ENCODE results near the gene SLC44A1.

The SLC44A1 gene

GRCh38 chr9:105306351-105307140 is 62.1 kb downstream of the SLC44A1 start:
- no peak for DNase-seq

DNA sequence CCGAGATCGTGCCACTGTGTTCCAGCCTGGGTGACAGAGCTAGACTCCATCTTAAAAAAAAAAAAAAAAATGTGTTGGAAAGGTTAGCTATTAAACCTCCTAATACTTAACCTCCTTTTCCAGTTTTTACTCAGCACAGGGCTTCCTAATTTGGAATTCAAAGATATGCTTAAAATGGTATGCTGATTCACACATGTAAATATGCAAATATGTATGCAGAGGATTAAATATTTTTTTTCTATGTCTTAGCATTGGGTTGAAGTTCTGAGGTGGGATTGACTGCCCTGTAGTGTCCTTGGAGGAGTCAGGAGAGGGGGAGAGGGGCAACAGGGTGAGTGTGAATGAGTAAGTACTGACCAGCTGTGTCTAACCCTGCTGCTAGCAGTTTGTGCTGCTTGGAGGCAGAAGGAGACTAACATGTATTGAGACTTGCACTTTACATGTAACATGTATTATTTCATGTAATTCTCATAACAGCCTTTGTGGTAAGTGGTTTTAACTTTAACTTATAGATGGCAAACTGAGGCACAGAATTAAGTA is 63.2 kb downstream of the SLC44A1 start:
- DNase-seq, result no peak

DNA sequence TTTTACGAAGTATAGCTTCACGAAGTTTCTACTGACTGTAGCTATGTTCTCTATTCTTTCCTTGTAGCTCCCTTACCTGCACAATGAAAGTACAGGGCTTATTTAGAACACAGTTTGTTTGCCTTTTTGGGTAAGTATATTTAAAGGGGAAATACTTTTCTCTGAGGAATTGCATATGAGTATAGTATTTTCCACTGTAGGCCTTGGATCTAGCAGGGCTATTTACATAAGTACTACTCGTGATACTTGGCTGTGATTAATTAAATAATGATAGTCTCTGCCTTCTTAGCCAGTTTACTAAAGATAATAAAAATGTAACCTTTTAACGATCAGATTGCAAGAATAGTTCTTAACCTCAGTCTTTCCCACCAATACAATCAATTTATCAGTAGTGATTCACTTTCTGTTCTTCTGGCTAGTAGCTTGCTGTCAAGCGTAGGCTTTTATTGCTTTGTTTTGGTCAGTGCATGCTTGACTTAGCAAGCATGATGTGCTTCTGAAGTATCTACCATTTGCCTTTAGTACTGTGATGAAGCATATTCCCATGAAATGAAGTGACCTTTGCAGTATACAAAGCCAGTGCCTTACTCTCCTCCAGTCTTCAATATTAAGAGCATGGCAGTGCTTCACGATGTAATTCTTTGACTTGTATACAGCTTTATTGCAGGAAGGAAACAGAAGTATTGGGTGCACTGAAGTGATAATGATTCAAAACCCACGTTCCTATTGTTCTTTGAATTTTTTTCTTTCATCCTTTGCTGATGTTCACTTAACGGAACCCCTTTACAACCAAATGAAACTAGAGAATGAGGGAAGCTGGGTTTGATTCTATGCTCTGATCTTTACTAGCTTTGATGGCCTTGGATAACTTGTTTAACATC is 64.2 kb downstream of the SLC44A1 start:
- no peak for DNase-seq

DNA sequence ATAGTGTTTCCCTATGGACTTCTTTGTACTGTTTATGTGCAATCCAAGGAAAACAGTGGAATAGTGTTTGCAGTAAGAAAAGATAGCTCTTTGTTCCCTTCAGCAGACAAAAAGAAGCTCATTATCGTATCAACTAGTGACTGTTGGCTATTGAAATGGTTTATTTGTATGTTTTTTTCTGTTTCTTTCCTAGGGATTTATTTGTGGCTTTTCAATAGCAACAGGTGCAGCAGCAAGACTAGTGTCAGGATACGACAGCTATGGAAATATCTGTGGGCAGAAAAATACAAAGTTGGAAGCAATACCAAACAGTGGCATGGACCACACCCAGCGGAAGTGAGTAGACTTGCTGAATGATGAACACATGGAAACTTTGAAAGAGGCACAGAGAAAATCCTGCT is 65.1 kb downstream of the SLC44A1 start:
- no peak for DNase-seq

- no peak for DNase-seq
These were observed 66.9 kb downstream of the SLC44A1 start for GRCh38 chr9:105311306-105311705.

DNA sequence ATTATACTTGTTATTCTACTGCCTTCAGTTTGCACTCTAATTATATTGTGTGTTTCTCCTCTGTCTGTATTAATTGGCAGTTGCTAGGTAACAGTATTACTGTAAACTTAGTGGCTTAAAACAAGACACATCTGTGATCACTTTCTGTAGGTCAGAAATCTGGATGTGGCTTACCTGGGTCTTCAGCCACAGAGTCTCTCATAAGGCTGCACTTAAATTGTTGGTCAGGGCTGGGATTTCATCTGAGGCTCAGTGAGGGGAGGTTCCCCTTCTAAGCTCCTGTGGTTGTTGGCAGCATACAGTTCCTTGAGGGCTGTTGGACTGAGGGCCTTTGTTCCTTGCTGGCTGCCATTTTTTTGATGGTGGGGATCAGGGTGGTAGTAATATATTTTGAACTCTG is 68.8 kb downstream of the SLC44A1 start:
- DNase-seq, result no peak

DNA sequence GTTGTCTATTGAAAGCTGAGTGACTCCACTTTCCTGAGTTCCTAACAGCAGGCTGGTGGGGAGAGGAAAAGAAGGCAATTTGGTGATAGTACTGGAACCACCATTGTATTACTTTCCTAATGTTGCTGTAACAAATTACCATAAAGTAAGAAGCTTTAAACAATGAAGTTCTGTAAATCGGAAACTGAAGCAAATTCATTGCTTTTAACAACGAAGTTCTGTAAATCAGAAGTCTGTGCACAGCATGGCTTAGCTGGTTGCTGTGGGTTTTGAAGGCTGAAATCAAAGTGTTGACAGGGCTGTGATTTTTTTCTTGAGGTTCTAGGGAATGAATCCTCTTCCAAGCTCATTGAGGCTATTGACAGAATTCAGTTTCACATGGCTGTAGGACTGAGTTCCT is 72.3 kb downstream of the SLC44A1 start:
- DNase-seq, result no peak

DNA sequence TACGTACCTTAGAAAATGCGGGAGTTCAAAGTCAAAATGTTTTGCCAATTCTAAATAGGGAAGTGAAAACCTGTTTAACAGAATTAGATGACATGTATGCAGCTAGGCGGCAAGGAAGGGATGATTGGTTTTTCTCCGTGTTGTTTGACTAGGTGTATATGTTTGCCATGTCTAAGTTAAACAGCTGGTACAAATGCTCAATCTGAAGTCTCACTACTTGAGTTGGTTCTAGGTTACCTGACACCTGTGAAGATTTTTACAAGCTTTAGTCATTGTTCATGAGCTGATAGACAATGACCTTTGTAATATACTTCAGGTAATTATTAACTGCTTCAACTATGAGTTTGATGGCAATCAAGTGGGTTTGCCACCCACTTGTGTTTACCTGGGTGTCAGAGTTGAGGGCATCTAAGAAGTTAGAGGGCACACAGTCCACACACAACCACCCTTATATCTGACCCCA is 74.3 kb downstream of the SLC44A1 start:
- DNase-seq, result no peak

GRCh38 chr9:105319202-105319813 is 74.9 kb downstream of the SLC44A1 start:
- no peak for DNase-seq

- no peak for DNase-seq
These were observed 76.1 kb downstream of the SLC44A1 start for GRCh38 chr9:105320568-105320967.

- DNase-seq, result no peak
These were observed 83.8 kb downstream of the SLC44A1 start for GRCh38 chr9:105328296-105328695.

DNA sequence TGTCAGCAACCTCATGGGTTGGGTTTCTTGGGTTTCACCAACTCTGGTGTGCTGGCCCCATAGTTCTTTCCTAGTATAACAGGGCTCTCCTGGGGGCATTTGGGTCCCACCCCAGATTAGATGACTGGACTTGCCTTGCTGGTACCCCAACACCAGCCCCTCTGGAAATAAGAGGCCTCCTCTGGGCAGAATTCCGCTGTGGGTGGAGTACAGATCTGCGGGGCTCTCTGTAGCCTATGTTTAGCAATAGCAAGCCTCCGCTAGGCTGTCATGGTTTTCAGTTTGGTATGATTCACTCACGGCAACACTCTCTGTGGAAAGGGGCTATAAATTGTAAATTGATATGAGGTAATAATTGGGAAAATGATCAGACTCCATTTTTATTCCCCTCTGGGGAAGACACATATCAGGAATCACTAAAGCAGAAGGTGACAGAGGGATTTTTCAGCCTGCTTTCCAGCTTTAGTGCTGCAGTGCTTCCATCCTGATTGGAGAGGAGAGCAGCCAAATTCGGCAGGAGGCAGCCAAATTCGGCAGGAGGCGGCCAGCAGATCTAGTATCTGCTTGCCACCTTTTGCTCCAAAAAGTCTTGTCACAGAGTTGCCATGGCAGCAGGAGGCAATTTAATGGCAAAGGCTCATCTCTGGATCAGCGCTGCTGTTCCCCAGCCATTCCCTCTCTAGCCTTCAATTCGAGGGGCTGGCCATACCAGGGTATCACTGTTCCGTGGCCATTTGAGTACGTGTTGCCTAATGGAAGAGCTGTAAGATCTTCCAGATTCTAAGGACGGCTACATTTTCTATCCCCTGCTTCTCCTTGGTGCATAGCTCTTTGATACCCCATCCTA is 84.6 kb downstream of the SLC44A1 start:
- no peak for DNase-seq

DNA sequence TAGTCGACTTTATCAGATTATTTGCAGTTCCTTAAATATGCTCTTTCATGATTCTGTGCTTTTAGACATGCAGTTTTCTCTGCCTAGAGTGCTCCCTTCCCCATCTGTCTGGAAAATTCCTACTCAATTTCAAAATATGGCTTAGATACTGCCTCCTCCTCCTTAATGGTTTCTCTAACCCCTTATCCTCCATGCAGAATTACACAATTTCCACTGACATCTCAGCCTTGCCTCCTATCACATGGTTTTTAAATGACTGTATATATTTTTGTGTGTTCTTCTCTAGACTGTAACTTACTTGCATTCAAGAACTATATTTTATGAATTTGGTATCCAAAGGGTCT is 85.2 kb downstream of the SLC44A1 start:
- DNase-seq, result no peak

DNA sequence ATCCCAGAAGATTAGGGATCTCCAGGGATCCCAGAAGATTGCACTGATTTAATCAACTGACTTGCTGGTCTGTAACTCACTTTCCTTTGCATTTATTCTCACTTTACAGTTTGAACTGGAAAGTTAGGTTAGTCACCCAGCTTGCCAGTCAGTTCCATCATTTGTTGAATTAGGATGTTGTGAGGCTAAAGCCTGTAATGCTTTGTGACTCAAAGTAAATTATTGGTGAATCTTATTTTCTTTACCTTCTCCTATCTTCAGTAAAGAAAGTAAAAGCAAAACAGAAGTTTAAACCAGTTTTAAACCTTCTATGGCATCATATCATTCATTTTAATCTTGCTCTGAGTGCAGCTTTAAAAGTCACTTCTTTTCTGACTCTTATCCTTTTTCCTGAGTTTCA is 85.8 kb downstream of the SLC44A1 start:
- DNase-seq, result no peak

GRCh38 chr9:105330755-105331154 is 86.3 kb downstream of the SLC44A1 start:
- no peak for DNase-seq

GRCh38 chr9:105331160-105331559 is 86.7 kb downstream of the SLC44A1 start:
- DNase-seq, result no peak

DNA sequence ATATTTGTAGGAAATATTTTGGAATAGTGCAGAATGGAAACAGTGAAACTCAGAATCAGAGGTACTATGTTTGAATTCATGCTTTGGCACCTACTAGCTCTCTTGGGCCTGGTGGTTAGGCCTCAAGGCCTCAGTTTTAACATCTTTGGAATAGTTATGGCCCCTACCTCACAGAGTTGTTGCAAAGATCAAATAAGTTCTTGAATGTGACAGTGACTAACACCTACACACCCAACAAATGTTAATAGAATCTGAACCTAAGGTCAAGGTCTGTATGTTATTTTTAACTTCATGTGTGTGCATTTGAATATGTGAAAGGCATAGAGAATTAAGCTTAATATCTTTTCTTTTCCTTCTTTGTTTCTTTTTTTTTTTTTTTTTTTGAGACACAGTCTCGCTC is 87.3 kb downstream of the SLC44A1 start:
- no peak for DNase-seq

GRCh38 chr9:105332471-105332870 is 88.0 kb downstream of the SLC44A1 start:
- no peak for DNase-seq

GRCh38 chr9:105333076-105333475 is 88.6 kb downstream of the SLC44A1 start:
- DNase-seq, result no peak

GRCh38 chr9:105333811-105334210 is 89.4 kb downstream of the SLC44A1 start:
- DNase-seq, result no peak

GRCh38 chr9:105338308-105338707 is 93.9 kb downstream of the SLC44A1 start:
- no peak for DNase-seq

DNA sequence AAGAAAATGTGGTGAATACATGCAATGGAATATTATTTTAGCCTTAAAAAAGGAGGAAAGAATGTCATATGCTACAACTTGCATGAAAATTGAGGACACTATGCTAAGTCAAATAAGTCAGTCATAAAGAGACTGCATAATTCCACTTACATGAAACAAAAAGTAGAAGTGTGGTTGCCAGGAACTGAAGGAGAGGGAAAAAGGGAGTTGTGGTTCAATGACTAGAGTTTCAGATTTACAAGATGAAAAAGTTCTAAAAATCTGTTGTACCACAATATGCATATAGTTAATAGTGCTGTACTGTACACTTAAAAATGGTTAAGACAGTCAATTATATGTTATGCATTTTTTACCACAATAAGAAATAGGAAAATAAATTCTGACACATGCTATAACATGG is 95.4 kb downstream of the SLC44A1 start:
- DNase-seq, result no peak

Measured in effector CD8-positive, alpha-beta T cell (primary cell).